Panc1 (cell line): ENCODE results near the gene GPR176. TPM values are rescaled to one million over a fixed set of nuclear protein-coding genes. Genes with fewer than 3 reads are reported as not detected.
A peak's percentile ranks its signal among the peaks of the same experiment; 100 is the strongest.

Experiments
- ATAC-seq: fragments of 200-7000 bp; cut with Tn5 transposase; 2 replicates; pipeline ENCODE4 v1.9.1; 2020; ENCODE audit warnings: mild to moderate bottlenecking, moderate library complexity
- BruUV-seq: library from RNA; stranded (reverse); fragments of 400-500 nt; replicated peaks from 2 replicates; lab custom pipeline; 2021; lab: Mats Ljungman, UMichigan
- CTCF ChIA-PET: fragments of 300-600 bp; sonication (Branson Sonifier 250); formaldehyde crosslinking; loops from one replicate; lab custom pipeline; 2022; ENCODE audit warnings: antibody characterized with exemption; lab: Charles Lee
- POLR2A ChIA-PET: fragments of 300-600 bp; sonication (Branson Sonifier 250); formaldehyde crosslinking; loops from one replicate; lab custom pipeline; 2022; ENCODE audit warnings: antibody characterized with exemption; lab: Charles Lee
- DNase-seq: peaks from one replicate; pipeline ENCODE4 v3.0.0-alpha.2; 2010; ENCODE audit warnings: low read depth, low spot score
- H3K27ac ChIP-seq: 2 replicates; pipeline ENCODE4 v1.5.1; 2011; ENCODE audit warnings: mild to moderate bottlenecking, low read length, inconsistent platforms
- H3K27me3 ChIP-seq: fragments of 200-500 bp; sonication (Bioruptor generic); 2 replicates; pipeline ENCODE4 v1.6.0; 2014; ENCODE audit warnings: low read length, inconsistent platforms; ENCODE audit not compliant: control insufficient read depth, insufficient read depth
- H3K36me3 ChIP-seq: fragments of 200-500 bp; sonication (Bioruptor generic); 2 replicates; pipeline ENCODE4 v1.5.1; 2014; ENCODE audit warnings: inconsistent platforms, mild to moderate bottlenecking, low read length, moderate library complexity; ENCODE audit not compliant: control insufficient read depth, insufficient read depth
- H3K4me1 ChIP-seq: 2 replicates; pipeline ENCODE4 v1.5.1; 2011; ENCODE audit warnings: inconsistent platforms, mild to moderate bottlenecking, low read length, moderate library complexity; ENCODE audit not compliant: control insufficient read depth, insufficient read depth
- H3K4me3 ChIP-seq, 2 experiments: 2 replicates each; pipeline ENCODE4 v1.5.1; 2011 to 2012; ENCODE audit warnings: low read depth in 2 of 2, low read length in 2 of 2, mild to moderate bottlenecking in 2 of 2, inconsistent platforms in 1 of 2, moderate library complexity in 1 of 2
- H3K9me3 ChIP-seq: fragments of 200-500 bp; sonication (Bioruptor generic); 2 replicates; pipeline ENCODE4 v1.5.1; 2014; ENCODE audit warnings: low read depth, mild to moderate bottlenecking, inconsistent platforms, low read length, moderate library complexity; ENCODE audit not compliant: control insufficient read depth, insufficient read depth
- CTCF ChIP-seq: fragments of 450-650 bp; IDR thresholded peaks from 2 replicates; pipeline ENCODE4 v1.5.1; 2017; ENCODE audit warnings: mild to moderate bottlenecking
- POLR2AphosphoS5 ChIP-seq: IDR thresholded peaks from 2 replicates; pipeline ENCODE4 v1.6.1; 2012; ENCODE audit warnings: mild to moderate bottlenecking, low read depth, low read length, moderate library complexity
- REST ChIP-seq, 2 experiments: IDR thresholded peaks; 2 replicates each; pipeline ENCODE4 v1.6.1; 2011 to 2012; ENCODE audit warnings: low read depth in 2 of 2, control low read depth in 1 of 2, low read length in 1 of 2, mild to moderate bottlenecking in 1 of 2, moderate library complexity in 1 of 2; ENCODE audit not compliant: insufficient read depth in 1 of 2
- SIN3A ChIP-seq: IDR thresholded peaks from 2 replicates; pipeline ENCODE4 v1.6.1; 2012; ENCODE audit warnings: low read depth, mild to moderate bottlenecking, low read length, moderate library complexity, borderline replicate concordance; ENCODE audit not compliant: insufficient read depth
- TCF7L2 ChIP-seq: IDR thresholded peaks from 2 replicates; pipeline ENCODE4 v1.6.1; 2011; ENCODE audit warnings: mild to moderate bottlenecking, low read depth, low read length, inconsistent platforms
- in situ Hi-C: cut with HindIII; loops from 2 replicates; pipeline ENCODE4 v1.10.0; 2016; ENCODE audit warnings: low sequenced_read_pairs, low pct_unique_long_range_greater_than_20kb
- intact Hi-C: fragments of 100-400 bp; cut with micrococcal nuclease; formaldehyde crosslinking; loops from one replicate; pipeline ENCODE4 v1.10.0; 2022; ENCODE audit not compliant: unreplicated experiment
- total RNA-seq: library from RNA; stranded (reverse); gene quantifications from one replicate; pipeline ENCODE4 v1.2.1, GENCODE V29; 2021; ENCODE audit not compliant: unreplicated experiment

GPR176 gene
- total RNA-seq, 1 experiment from 2014 or later = 12.7 TPM

GRCh38 chr15:39803016-39803415, 117.0 kb downstream of the GPR176 start:
- no peak for ATAC-seq
- Histone ChIP-seq H3K4me3 (no peak overlapping the region), H3K36me3 (no peaks in the 10 kb centered on the region), H3K9me3 (no peaks in the 10 kb centered on the region), H3K27me3 (no peaks in the 10 kb centered on the region), H3K27ac (no peak overlapping the region), H3K4me1 (no peaks in the 10 kb centered on the region)
- BruUV-seq = no TSS peak
- ChIA-PET CTCF (no interaction called here), POLR2A (interaction anchor here (0.6 kb wide), 1 partner anchor 155 kb away, joined by 3 read pairs; no protein-coding TSS in a partner anchor)
- intact Hi-C loops = no loop called here
- in situ Hi-C loops = no loop called here
- DNase-seq = no peak
- TF ChIP-seq SIN3A = no peak
- no peak for TF ChIP-seq REST (IDR thresholded peaks at IDR 0.05; ENCODE audit: insufficient read depth in 1 of 2, low read depth in 2 of 2, low read length in 1 of 2)
- TF ChIP-seq TCF7L2 = no peak
- TF ChIP-seq CTCF = no peak
- no peak for TF ChIP-seq POLR2AphosphoS5

- BruUV-seq = no TSS peak
- in situ Hi-C loops (no loop called here), intact Hi-C loops (loop anchor here (1.0 kb wide), 1 partner anchor 74 kb away; no protein-coding TSS in a partner anchor)
- Histone ChIP-seq H3K36me3 (no peaks in the 10 kb centered on the region), H3K4me1 (no peaks in the 10 kb centered on the region), H3K27ac (no peak overlapping the region), H3K27me3 (no peaks in the 10 kb centered on the region), H3K4me3 (no peak overlapping the region), H3K9me3 (no peaks in the 10 kb centered on the region)
- POLR2A ChIA-PET = no interaction called here
- CTCF ChIA-PET = no interaction called here
- DNase-seq (no peak), ATAC-seq (peak; percentile 93)
- TF ChIP-seq CTCF (peak; percentile 74), REST (IDR thresholded peaks at IDR 0.05; ENCODE audit: insufficient read depth in 1 of 2, low read depth in 2 of 2, low read length in 1 of 2) (no peak)
Observed at GRCh38 chr15:39801641-39802309, 118.3 kb downstream of the GPR176 start.
